ENCODE results near the gene ETNK2.

Gene ETNK2

DNA sequence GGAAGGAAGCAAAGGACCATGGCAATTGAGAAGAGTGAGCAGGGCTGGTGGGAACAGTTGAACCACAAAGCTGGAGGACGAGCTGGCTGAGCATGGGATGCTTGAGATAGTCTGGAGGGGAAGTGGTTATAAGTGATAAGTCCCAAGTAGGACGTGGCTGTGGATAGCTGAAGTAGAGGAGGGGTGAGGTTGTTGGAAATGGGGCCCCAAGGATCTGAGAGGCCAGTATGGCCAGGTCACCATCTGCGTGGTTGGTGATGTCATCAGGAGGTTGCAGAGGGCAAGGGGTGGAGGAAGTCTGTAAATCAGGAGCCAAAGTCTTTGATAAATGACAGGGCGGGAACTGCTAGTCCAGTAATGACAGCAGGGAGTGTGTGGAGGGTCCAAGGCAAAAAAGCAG, 25.3 kb upstream of the ETNK2 start:
- no peak for DNase-seq (ENCODE audit: low read depth)
- TF ChIP-seq, protein P1, sequence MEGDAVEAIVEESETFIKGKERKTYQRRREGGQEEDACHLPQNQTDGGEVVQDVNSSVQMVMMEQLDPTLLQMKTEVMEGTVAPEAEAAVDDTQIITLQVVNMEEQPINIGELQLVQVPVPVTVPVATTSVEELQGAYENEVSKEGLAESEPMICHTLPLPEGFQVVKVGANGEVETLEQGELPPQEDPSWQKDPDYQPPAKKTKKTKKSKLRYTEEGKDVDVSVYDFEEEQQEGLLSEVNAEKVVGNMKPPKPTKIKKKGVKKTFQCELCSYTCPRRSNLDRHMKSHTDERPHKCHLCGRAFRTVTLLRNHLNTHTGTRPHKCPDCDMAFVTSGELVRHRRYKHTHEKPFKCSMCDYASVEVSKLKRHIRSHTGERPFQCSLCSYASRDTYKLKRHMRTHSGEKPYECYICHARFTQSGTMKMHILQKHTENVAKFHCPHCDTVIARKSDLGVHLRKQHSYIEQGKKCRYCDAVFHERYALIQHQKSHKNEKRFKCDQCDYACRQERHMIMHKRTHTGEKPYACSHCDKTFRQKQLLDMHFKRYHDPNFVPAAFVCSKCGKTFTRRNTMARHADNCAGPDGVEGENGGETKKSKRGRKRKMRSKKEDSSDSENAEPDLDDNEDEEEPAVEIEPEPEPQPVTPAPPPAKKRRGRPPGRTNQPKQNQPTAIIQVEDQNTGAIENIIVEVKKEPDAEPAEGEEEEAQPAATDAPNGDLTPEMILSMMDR (IDR thresholded peaks at IDR 0.05; ENCODE audit: control insufficient read depth, extremely low read depth, insufficient read depth) = no peak
- no peak overlapping the region for H3K4me3 ChIP-seq (ENCODE audit: low read depth, low read length)

DNA sequence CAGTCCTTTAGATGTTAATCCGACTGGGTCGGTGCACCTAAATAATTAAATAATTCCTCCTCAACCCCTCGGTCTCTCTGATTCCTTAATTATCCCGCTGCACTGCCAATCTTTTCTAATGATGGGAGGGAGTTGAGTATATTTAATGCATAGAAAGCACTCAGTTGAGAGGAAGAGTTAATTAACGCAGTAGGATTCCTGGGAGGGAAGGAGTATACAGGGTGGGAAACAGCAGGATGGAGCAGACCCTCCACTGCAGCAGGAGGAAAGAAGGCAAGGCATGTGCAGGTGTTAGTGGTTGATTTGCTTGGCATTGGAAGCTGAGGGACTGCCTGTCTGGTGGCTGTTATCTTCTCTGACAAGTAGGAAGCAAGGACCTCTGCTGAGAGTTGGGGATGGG, 24.2 kb upstream of the ETNK2 start:
- TF ChIP-seq, protein P1 (IDR thresholded peaks at IDR 0.05; ENCODE audit: control insufficient read depth, extremely low read depth, insufficient read depth) = no peak
- no peak overlapping the region for H3K4me3 ChIP-seq (ENCODE audit: low read depth, low read length)
- DNase-seq (ENCODE audit: low read depth) = no peak

DNA sequence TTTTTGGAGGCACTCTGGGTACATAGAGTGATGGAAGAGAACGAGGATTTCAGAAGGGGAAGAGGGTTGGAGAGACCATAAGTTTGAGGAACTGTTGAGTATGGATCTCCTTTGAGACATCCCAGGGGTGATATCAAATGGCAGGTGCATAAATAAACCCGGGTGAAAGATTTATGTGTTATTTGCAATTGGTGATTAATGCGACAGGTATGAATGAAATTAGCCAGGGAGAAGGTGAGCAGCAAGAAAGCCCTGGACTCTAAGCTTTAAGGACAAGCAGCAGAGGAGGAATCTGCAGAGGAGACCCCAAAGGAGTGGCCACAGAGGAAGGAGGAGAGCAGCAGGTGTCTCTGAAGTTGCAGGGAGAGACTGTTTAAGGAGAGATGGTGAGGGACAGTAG, 23.1 kb upstream of the ETNK2 start:
- TF ChIP-seq, protein P1 (IDR thresholded peaks at IDR 0.05; ENCODE audit: control insufficient read depth, extremely low read depth, insufficient read depth) = no peak

DNA sequence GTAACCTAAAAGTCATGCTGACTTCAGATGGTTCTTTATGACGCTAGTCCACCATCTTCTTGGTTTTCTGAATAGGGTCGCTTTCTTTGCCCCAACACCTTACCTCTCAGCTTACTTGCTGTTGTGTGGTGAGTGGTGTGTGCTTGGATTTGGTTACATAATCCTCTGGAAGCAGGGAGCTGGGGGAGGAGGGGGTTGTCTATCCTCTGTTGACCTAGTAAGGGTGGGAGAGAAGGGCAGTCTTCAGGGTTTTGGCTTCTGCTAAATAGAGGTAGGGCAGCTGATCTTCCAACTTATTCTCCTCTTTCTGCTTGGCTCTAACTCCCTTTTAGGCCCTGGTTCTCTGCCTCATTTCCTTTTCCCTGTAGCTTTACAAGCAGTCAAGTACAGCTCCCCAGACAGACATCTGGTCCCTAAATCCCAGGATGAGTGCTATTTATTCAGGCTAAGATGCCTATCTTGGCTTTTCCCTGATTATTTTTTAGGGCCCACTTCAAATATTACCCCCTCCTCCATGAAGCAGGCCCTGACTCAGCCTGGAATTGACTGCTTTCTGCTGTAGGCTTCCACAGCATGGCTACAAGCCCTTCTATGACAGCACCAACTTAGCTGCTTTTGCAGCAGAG, 20.7 kb upstream of the ETNK2 start:
- DNase-seq (ENCODE audit: low read depth) = no peak
- H3K4me3 ChIP-seq (ENCODE audit: low read depth, low read length) = no peak overlapping the region
- TF ChIP-seq, protein P1 (IDR thresholded peaks at IDR 0.05; ENCODE audit: control insufficient read depth, extremely low read depth, insufficient read depth) = no peak

More for the DNA sequence above, 23.1 kb upstream of the ETNK2 start:
- H3K4me3 ChIP-seq (ENCODE audit: low read depth, low read length) = no peak overlapping the region
- no peak for DNase-seq (ENCODE audit: low read depth)

DNA sequence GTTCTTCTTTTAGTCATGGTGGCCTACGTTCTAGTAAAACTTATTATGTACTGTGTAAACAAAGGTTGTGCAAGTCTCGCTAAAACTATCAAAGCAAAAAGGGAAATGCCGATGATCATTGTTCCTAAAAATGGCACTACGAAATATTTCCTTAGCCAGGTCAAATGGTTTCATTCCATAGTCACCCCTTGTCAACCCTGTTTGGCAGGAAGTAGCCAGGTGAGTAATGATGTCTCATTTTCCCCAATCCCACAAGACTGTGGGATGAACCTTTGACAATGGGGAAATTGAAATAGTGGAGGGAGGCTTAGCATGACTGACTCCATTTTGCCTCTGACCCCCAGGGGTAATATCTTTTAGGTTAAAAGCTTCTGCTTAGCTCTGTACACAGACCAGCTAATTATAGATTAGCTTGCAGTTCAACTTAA, 19.9 kb upstream of the ETNK2 start:
- TF ChIP-seq, protein P1 (IDR thresholded peaks at IDR 0.05; ENCODE audit: control insufficient read depth, extremely low read depth, insufficient read depth) = no peak
- no peak for DNase-seq (ENCODE audit: low read depth)
- no peak overlapping the region for H3K4me3 ChIP-seq (ENCODE audit: low read depth, low read length)

DNA sequence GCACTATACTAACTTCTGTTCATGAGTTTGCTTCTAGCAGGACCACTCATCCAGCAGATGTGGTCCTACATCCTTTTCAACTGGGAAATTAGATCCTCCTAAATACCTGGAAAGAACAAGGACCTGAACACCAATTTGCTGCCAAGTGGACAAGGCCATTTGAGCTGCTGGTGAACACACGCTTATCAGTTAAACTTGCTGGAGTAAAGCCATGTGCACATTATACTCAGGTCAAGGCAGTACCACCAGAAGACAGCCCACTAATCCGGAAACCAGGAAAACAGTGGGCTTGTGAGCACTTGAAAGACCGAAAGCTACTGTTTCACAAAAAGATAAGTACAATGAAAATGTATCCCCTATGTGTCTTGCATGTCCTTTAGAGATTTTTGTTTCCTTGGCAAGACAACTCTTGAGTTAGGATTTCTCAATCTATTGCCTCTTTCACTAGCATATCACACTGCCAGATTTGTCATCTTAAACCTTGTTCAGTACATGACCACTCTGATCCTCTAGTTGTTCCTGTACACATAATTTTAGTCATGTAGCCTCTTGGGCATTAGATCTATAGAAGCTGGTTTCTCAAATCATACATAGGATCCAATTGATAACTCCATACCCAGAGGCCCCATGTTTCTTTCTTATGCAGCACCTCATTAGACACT, 18.8 kb upstream of the ETNK2 start:
- H3K4me3 ChIP-seq (ENCODE audit: low read depth, low read length) = no peak overlapping the region
- no peak for DNase-seq (ENCODE audit: low read depth)
- TF ChIP-seq, protein P1 (IDR thresholded peaks at IDR 0.05; ENCODE audit: control insufficient read depth, extremely low read depth, insufficient read depth) = no peak

DNA sequence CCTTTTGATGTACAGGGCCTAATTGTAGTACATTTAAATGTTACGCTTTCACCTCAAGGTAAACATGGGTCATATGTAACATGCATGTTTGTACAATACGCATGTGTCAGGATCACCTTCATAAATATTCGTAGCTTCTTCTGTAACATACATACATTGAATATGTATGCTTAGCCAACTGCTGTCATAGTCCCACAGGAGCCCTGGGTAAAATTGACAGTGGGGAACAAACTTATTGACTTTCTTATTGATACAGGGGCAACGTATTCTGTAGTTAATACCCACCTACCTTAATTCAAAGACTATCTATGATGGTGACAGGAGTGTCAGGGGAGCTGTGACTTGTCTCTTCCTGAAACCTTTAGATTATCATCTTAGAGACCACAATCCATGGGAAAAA, 18.0 kb upstream of the ETNK2 start:
- TF ChIP-seq, protein P1 (IDR thresholded peaks at IDR 0.05; ENCODE audit: control insufficient read depth, extremely low read depth, insufficient read depth) = no peak
- no peak for DNase-seq (ENCODE audit: low read depth)
- H3K4me3 ChIP-seq (ENCODE audit: low read depth, low read length) = no peak overlapping the region
